ENCODE results near the gene RGL1. TPM values are rescaled to one million over a fixed set of nuclear protein-coding genes. Genes with fewer than 3 reads are reported as not detected.

Gene RGL1
- total RNA-seq, 1 experiment from 2014 or later: 74.0 TPM

- Histone ChIP-seq H3K27me3 (replicated peaks; ENCODE audit: insufficient read depth, low read depth, low read length, poor library complexity) (no peaks in the 10 kb centered on the region), H3K9me3 (ENCODE audit: low read depth, low read length, poor library complexity, severe bottlenecking) (no peaks in the 10 kb centered on the region), H3K36me3 (ENCODE audit: insufficient read depth, low read length, poor library complexity, severe bottlenecking) (peaks cover 18% of the 10 kb centered on the region), H3K4me1 (ENCODE audit: insufficient read depth, low read length, poor library complexity, severe bottlenecking) (peaks cover 67% of the 10 kb centered on the region), H3K27ac (ENCODE audit: low read depth, low read length, poor library complexity, severe bottlenecking) (peak overlapping the region; percentile 97), H3K4me3 (ENCODE audit: low read depth, low read length, poor library complexity, severe bottlenecking) (peak overlapping the region; percentile 29)
- CTCF ChIA-PET: interaction anchor here (1.1 kb wide), 1 partner anchor 73 kb away, joined by 3 read pairs; no protein-coding TSS in a partner anchor
- DNase-seq (ENCODE audit: low spot score): peak; percentile 96
- POLR2A ChIA-PET (ENCODE audit: low non-redundant PET): no interaction called here
- intact Hi-C loops (cut with micrococcal nuclease; ENCODE audit: unreplicated experiment): loop anchor here (2.0 to 5.0 kb wide), 3 partner anchors 35 to 75 kb away; no protein-coding TSS in a partner anchor
- TF ChIP-seq EZH2 (IDR thresholded peaks at IDR 0.05; ENCODE audit: borderline replicate concordance, low read depth, low read length, poor library complexity, severe bottlenecking): no peak
- no peak for TF ChIP-seq CTCF (conservative IDR thresholded peaks at IDR 0.05; ENCODE audit: low read depth, low read length)
- BruUV-seq (replicated peaks): no TSS peak
Measured at GRCh38 chr1:183841950-183842794, 37.3 kb downstream of the RGL1 start.

- POLR2A ChIA-PET (ENCODE audit: low non-redundant PET): no interaction called here
- intact Hi-C loops (cut with micrococcal nuclease; ENCODE audit: unreplicated experiment): loop anchor here (2.0 to 5.0 kb wide), 3 partner anchors 35 to 75 kb away; no protein-coding TSS in a partner anchor
- no peak for DNase-seq (ENCODE audit: low spot score)
- Histone ChIP-seq H3K9me3 (ENCODE audit: low read depth, low read length, poor library complexity, severe bottlenecking) (no peaks in the 10 kb centered on the region), H3K27ac (ENCODE audit: low read depth, low read length, poor library complexity, severe bottlenecking) (peak overlapping the region; percentile 97), H3K4me1 (ENCODE audit: insufficient read depth, low read length, poor library complexity, severe bottlenecking) (peaks cover 67% of the 10 kb centered on the region), H3K36me3 (ENCODE audit: insufficient read depth, low read length, poor library complexity, severe bottlenecking) (peaks cover 18% of the 10 kb centered on the region), H3K4me3 (ENCODE audit: low read depth, low read length, poor library complexity, severe bottlenecking) (peak overlapping the region; percentile 29), H3K27me3 (replicated peaks; ENCODE audit: insufficient read depth, low read depth, low read length, poor library complexity) (no peaks in the 10 kb centered on the region)
- CTCF ChIA-PET: interaction anchor here (1.1 kb wide), 1 partner anchor 73 kb away, joined by 3 read pairs; no protein-coding TSS in a partner anchor
- TF ChIP-seq EZH2 (IDR thresholded peaks at IDR 0.05; ENCODE audit: borderline replicate concordance, low read depth, low read length, poor library complexity, severe bottlenecking): no peak
- TF ChIP-seq CTCF (conservative IDR thresholded peaks at IDR 0.05; ENCODE audit: low read depth, low read length): no peak
- TSS peak; percentile 89 for BruUV-seq (replicated peaks)
Measured at GRCh38 chr1:183842795-183843144, 37.9 kb downstream of the RGL1 start.

GRCh38 chr1:183844806-183845205 is 39.9 kb downstream of the RGL1 start:
- POLR2A ChIA-PET (ENCODE audit: low non-redundant PET): no interaction called here

More at GRCh38 chr1:183844806-183845205, 39.9 kb downstream of the RGL1 start:
- DNase-seq (ENCODE audit: low spot score): no peak
- no peak overlapping the region for H3K4me3 ChIP-seq (ENCODE audit: low read depth, low read length, poor library complexity, severe bottlenecking)
- H3K36me3 ChIP-seq (ENCODE audit: insufficient read depth, low read length, poor library complexity, severe bottlenecking): peaks cover 16% of the 10 kb centered on the region
- no TSS peak for BruUV-seq (replicated peaks)
- CTCF ChIA-PET: no interaction called here
- intact Hi-C loops (cut with micrococcal nuclease; ENCODE audit: unreplicated experiment): loop anchor here (5.0 kb wide), 2 partner anchors 32 to 72 kb away; no protein-coding TSS in a partner anchor
- no peaks in the 10 kb centered on the region for H3K27me3 ChIP-seq (replicated peaks; ENCODE audit: insufficient read depth, low read depth, low read length, poor library complexity)
- no peak for TF ChIP-seq EZH2 (IDR thresholded peaks at IDR 0.05; ENCODE audit: borderline replicate concordance, low read depth, low read length, poor library complexity, severe bottlenecking)
- TF ChIP-seq CTCF (conservative IDR thresholded peaks at IDR 0.05; ENCODE audit: low read depth, low read length): no peak
- peaks cover 64% of the 10 kb centered on the region for H3K4me1 ChIP-seq (ENCODE audit: insufficient read depth, low read length, poor library complexity, severe bottlenecking)
- peak overlapping the region; percentile 97 for H3K27ac ChIP-seq (ENCODE audit: low read depth, low read length, poor library complexity, severe bottlenecking)
- no peaks in the 10 kb centered on the region for H3K9me3 ChIP-seq (ENCODE audit: low read depth, low read length, poor library complexity, severe bottlenecking)

Measured in A673 (cell line).